HEK293T (cell line): Measurements from ENCODE around the gene TAC3.

Experiments
- CTCF ChIA-PET: fragments of 350-600 bp; formaldehyde crosslinking; extraction: SDS; loops from one replicate; lab custom pipeline; 2021; ENCODE audit warnings: antibody characterized with exemption, inconsistent platforms; lab: Yijun Ruan, JAX
- POLR2A ChIA-PET: fragments of 350-600 bp; formaldehyde crosslinking; extraction: SDS; loops from one replicate; lab custom pipeline; 2020; ENCODE audit warnings: antibody characterized with exemption, inconsistent platforms; lab: Yijun Ruan, JAX
- DNase-seq: peaks from one replicate; pipeline ENCODE4 v3.0.0; 2012; ENCODE audit warnings: mixed read lengths; ENCODE audit errors: extremely low spot score
- ARNT ChIP-seq: fragments of 450-650 bp; IDR thresholded peaks from 2 replicates; pipeline ENCODE4 v1.6.1; 2017; ENCODE audit warnings: mild to moderate bottlenecking
- BHLHE40 ChIP-seq: fragments of 450-650 bp; IDR thresholded peaks from 2 replicates; pipeline ENCODE4 v1.6.1; 2016; ENCODE audit warnings: mild to moderate bottlenecking, moderate library complexity, borderline replicate concordance
- CTBP1 ChIP-seq: fragments of 450-650 bp; IDR thresholded peaks from 2 replicates; pipeline ENCODE4 v1.6.1; 2016; ENCODE audit warnings: borderline replicate concordance
- ELF4 ChIP-seq: fragments of 450-650 bp; IDR thresholded peaks from 2 replicates; pipeline ENCODE4 v1.6.1; 2017; ENCODE audit warnings: antibody characterized with exemption
- FOXA1 ChIP-seq: fragments of 450-650 bp; IDR thresholded peaks from 2 replicates; pipeline ENCODE4 v1.6.1; 2016; ENCODE audit warnings: mild to moderate bottlenecking
- FOXK2 ChIP-seq: fragments of 450-650 bp; IDR thresholded peaks from 2 replicates; pipeline ENCODE4 v1.6.1; 2016; ENCODE audit warnings: mild to moderate bottlenecking
- FOXM1 ChIP-seq: fragments of 450-650 bp; IDR thresholded peaks from 2 replicates; pipeline ENCODE4 v1.6.1; 2017; ENCODE audit warnings: mild to moderate bottlenecking, borderline replicate concordance
- HDGF ChIP-seq: fragments of 450-650 bp; IDR thresholded peaks from 2 replicates; pipeline ENCODE4 v1.6.1; 2017; ENCODE audit warnings: antibody characterized with exemption, borderline replicate concordance
- L3MBTL2 ChIP-seq: fragments of 450-650 bp; conservative IDR thresholded peaks from 2 replicates; pipeline ENCODE4 v1.6.1; 2016; ENCODE audit warnings: mild to moderate bottlenecking
- LEF1 ChIP-seq: fragments of 450-650 bp; IDR thresholded peaks from 2 replicates; pipeline ENCODE4 v1.6.1; 2017; ENCODE audit warnings: mild to moderate bottlenecking, borderline replicate concordance
- NFRKB ChIP-seq: fragments of 450-650 bp; IDR thresholded peaks from 2 replicates; pipeline ENCODE4 v1.6.1; 2016; ENCODE audit warnings: mild to moderate bottlenecking, moderate library complexity
- PKNOX1 ChIP-seq: fragments of 450-650 bp; IDR thresholded peaks from 2 replicates; pipeline ENCODE4 v1.6.1; 2016
- SP1 ChIP-seq: fragments of 450-650 bp; IDR thresholded peaks from 2 replicates; pipeline ENCODE4 v1.6.1; 2017
- SUZ12 ChIP-seq: fragments of 450-650 bp; IDR thresholded peaks from 2 replicates; pipeline ENCODE4 v1.6.1; 2016; ENCODE audit warnings: mild to moderate bottlenecking
- TARDBP ChIP-seq: fragments of 450-650 bp; IDR thresholded peaks from 2 replicates; pipeline ENCODE4 v1.6.1; 2016
- ZNF384 ChIP-seq: fragments of 450-650 bp; IDR thresholded peaks from 2 replicates; pipeline ENCODE4 v1.6.1; 2016

Gene TAC3

DNA sequence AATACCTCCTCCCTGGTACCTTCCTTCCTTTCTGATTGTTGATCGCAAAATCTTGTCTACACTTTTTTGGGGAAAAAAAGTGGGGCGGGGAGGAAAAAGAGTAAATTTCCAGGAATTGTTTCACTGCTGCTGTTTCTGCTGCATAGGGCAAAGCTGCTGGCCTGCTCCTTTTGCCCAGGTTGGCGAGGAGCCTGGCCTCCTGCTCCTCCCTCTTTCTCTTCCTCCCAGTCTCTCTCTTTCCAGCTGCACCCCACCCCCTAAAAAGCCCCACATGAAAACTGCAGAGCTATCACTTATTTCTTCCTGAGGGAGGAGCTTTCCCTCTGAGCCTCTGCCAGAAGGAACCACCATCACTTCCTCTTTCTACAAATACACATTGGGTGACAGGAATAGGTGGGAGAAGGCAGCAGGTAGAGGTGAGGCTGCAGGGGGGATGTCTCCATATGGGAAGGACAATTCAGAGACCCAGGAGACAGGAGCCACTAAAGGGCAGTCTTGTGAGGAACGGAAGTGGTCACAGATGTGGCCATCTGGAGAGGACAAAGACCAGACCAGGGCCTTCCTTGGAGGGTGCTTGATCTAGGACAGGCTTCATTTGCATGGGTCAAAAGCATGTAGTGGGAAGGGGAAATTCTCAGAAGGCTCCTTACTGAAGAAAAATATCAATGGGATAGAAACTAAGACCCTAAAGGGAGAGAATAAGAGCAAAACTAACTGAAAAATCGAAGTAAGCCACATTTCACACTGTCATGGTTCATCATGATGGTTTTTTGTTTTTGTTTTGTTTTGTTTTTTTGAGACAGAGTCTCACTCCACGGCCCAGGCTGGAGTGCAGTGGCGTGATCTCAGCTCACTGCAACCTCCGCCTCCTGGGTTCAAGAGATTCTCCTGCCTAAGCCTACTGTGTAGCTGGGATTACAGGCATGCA lies 24.7 kb downstream of the TAC3 start:
- ChIA-PET POLR2A (interaction anchor here (1.2 kb wide), 1 partner anchor 266 kb away, joined by 5 read pairs; the partner anchor contains the start of gene NACA), CTCF (no interaction called here)
- TF ChIP-seq BHLHE40 (no peak), LEF1 (no peak), FOXK2 (no peak), NFRKB (no peak), TARDBP (no peak)
- no peak for DNase-seq

GRCh38 chr12:56990648-56991318 lies 25.5 kb downstream of the TAC3 start:
- DNase-seq, result no peak
- ChIA-PET POLR2A (interaction anchor here (1.2 kb wide), 1 partner anchor 265 kb away, joined by 5 read pairs; the partner anchor contains the start of gene NACA), CTCF (no interaction called here)
- TF ChIP-seq ZNF384 (no peak), L3MBTL2 (no peak), SP1 (no peak), BHLHE40 (no peak), FOXA1 (no peak), PKNOX1 (no peak), ARNT (no peak), ELF4 (no peak), NFRKB (no peak), FOXK2 (no peak), FOXM1 (no peak), HDGF (no peak), TARDBP (no peak), CTBP1 (no peak), LEF1 (no peak), SUZ12 (no peak)

DNA sequence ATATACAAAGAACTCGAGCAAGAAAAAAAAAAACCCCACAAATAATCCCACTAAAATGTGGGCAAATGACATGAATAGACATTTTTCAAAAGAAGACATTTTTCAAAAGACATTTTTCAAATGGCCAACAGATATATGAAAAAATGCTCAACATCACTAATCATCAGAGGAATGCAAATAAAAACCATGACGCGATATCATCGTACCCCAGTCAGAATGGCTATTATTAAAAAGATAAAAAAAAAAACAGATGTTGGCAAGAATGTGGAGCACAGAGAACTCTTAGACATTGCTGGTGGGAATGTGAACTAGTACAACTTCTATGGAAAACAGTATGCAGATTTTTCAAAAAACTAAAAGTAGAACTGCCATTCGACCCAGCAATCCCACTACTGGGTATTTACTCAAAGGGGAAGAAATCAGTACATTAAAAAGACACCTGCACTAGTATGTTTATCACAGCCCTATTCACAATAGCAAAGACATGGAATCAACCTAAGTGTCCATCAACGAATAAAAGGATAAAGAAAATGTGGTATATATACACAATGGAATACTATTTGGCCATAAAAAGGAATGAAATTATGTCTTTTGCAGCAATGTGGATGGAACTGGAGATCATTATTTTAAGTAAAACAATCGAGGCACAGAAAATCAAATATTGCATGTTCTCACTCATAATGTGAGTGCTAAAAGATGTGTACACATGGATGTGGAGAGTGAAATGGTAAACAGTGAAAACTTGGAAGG lies 26.3 kb downstream of the TAC3 start:
- no peak for DNase-seq
- CTCF ChIA-PET, result no interaction called here
- POLR2A ChIA-PET, result interaction anchor here (1.2 kb wide), 1 partner anchor 265 kb away, joined by 5 read pairs; the partner anchor contains the start of gene NACA
- TF ChIP-seq ARNT, result no peak
- no peak for TF ChIP-seq LEF1
- no peak for TF ChIP-seq SUZ12
- no peak for TF ChIP-seq FOXK2
- TF ChIP-seq TARDBP, result no peak
- TF ChIP-seq SP1, result no peak
- no peak for TF ChIP-seq ELF4
- no peak for TF ChIP-seq FOXA1
- no peak for TF ChIP-seq BHLHE40
- TF ChIP-seq PKNOX1, result no peak
- no peak for TF ChIP-seq FOXM1
- no peak for TF ChIP-seq L3MBTL2
- TF ChIP-seq NFRKB, result no peak
- no peak for TF ChIP-seq HDGF
- TF ChIP-seq CTBP1, result no peak
- TF ChIP-seq ZNF384, result no peak

GRCh38 chr12:56988207-56988739 lies 28.1 kb downstream of the TAC3 start:
- CTCF ChIA-PET, result interaction anchor here (0.7 to 1.9 kb wide), 7 partner anchors 13 to 262 kb away, joined by 3 to 14 read pairs (median 3); partner anchors contain the start of gene STAT6
- POLR2A ChIA-PET, result no interaction called here
- no peak for DNase-seq
- TF ChIP-seq LEF1 (no peak), ZNF384 (no peak), L3MBTL2 (no peak), SUZ12 (no peak)

- peak; percentile 87 for DNase-seq
- ChIA-PET CTCF (interaction anchor here (0.6 to 1.9 kb wide), 7 partner anchors 14 to 509 kb away, joined by 3 to 14 read pairs (median 3); partner anchors contain the start of gene STAT6), POLR2A (no interaction called here)
- no peak for TF ChIP-seq FOXA1
- TF ChIP-seq FOXK2, result no peak
- TF ChIP-seq TARDBP, result no peak
- no peak for TF ChIP-seq FOXM1
- TF ChIP-seq SUZ12, result no peak
- no peak for TF ChIP-seq ARNT
- no peak for TF ChIP-seq L3MBTL2
- TF ChIP-seq NFRKB, result no peak
- no peak for TF ChIP-seq LEF1
- no peak for TF ChIP-seq HDGF
- TF ChIP-seq BHLHE40, result no peak
Observed at GRCh38 chr12:56987551-56988053, 28.7 kb downstream of the TAC3 start.
